Astrocyte of the cerebellum (primary cell): ENCODE data around the gene TBC1D10A.

ENCODE experiments used
- DNase-seq: peaks from one replicate; pipeline ENCODE4 v3.0.0-alpha.2; 2011; ENCODE audit warnings: low read depth
- H3K4me3 ChIP-seq: 2 replicates; pipeline ENCODE4 v1.5.1; 2011; ENCODE audit warnings: mild to moderate bottlenecking, low read depth, low read length, moderate library complexity
- CTCF ChIP-seq: IDR thresholded peaks from 2 replicates; pipeline ENCODE4 v1.5.1; 2012; ENCODE audit warnings: low read length, low read depth, moderate library complexity, mild to moderate bottlenecking; ENCODE audit errors: missing control alignments
- in situ Hi-C: cut with HindIII; loops from 2 replicates; pipeline ENCODE4 v1.10.0; 2017; ENCODE audit warnings: low sequenced_read_pairs

The TBC1D10A gene

GRCh38 chr22:30315962-30316576 is 10.7 kb downstream of the TBC1D10A start:
- no peak for DNase-seq

DNA sequence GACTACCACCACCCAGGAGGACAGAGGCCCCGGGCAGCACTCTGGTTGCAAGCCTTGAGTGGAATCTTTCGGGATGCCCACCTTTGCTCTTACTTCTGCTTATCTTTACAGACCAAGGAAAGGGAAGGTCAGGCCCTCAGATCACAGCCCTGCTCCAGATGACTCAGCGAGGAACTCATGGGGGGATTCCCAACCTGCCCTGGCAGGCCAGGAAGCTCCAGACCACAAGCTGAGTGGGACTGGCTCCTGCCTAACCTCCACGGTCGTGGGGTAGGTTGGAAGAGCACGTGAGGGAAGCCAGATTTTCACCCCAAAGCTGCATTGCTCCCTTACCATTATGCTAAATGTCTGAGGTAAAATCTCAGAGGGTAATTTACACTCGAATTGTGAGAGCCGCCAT is 11.8 kb downstream of the TBC1D10A start:
- no peak for DNase-seq
- in situ Hi-C loops, result no loop called here
- no peak overlapping the region for H3K4me3 ChIP-seq
- no peak for TF ChIP-seq CTCF

More at GRCh38 chr22:30315962-30316576, 10.7 kb downstream of the TBC1D10A start:
- in situ Hi-C loops, result no loop called here
- TF ChIP-seq CTCF, result no peak
- no peak overlapping the region for H3K4me3 ChIP-seq

DNA sequence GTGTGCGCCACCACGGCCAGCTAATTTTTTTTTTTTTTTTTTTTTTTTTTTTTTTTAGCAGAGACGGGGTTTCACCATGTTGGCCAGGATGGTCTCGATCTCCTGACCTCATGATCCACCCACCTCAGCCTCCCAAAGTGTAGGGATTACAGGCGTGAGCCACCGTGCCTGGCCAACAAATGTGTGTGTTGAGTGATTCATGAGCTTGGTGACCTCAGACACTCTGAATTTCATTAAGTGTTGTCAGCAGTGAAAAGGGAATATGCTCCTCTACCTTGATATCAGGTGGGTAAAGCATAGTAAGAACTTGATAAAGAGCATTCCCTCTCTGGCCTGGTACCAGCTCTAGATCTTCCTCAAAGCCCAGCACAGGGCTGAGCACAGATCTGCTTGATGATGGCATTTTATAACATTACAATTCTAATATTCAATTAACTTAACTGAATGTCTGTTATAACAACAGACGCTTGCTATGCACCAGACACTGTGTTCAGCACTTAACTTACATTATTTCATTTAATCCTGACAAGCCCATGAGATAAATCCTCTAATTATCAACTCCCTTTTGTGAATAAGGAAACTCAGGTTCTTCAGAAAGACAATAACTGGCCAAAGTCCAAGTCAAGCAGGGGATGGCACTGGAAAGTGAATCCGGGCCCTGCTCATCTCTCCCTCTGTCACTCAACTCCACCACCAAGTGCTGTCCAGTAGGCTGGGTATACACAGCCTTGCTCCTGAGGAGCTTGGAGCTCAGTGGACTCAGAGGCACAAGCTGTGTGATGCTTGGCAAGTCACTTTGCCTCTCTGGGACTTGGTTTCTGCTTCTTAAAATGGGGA is 13.0 kb downstream of the TBC1D10A start:
- no peak for DNase-seq
- TF ChIP-seq CTCF, result no peak
- H3K4me3 ChIP-seq, result no peak overlapping the region
- in situ Hi-C loops, result no loop called here

DNA sequence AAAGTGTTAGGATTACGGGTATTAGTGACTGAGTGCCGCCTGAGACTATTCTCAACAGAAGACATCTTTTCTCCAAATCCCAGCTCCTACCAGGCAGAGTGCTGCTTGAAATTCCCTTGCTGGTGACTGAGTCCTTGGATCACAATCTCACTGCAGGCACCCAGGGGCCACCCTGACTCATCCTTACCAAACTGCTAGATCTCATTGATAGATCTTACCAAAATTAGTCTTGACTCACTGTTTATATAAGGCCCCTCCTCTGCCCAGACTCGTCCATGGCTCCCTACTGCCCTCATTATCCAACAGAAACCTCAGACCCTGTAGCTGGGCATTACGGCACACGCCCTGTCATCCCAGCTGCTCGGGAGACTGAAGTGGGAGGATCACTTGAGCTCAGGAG is 14.7 kb downstream of the TBC1D10A start:
- no peak overlapping the region for H3K4me3 ChIP-seq
- in situ Hi-C loops, result no loop called here
- no peak for TF ChIP-seq CTCF
- no peak for DNase-seq

DNA sequence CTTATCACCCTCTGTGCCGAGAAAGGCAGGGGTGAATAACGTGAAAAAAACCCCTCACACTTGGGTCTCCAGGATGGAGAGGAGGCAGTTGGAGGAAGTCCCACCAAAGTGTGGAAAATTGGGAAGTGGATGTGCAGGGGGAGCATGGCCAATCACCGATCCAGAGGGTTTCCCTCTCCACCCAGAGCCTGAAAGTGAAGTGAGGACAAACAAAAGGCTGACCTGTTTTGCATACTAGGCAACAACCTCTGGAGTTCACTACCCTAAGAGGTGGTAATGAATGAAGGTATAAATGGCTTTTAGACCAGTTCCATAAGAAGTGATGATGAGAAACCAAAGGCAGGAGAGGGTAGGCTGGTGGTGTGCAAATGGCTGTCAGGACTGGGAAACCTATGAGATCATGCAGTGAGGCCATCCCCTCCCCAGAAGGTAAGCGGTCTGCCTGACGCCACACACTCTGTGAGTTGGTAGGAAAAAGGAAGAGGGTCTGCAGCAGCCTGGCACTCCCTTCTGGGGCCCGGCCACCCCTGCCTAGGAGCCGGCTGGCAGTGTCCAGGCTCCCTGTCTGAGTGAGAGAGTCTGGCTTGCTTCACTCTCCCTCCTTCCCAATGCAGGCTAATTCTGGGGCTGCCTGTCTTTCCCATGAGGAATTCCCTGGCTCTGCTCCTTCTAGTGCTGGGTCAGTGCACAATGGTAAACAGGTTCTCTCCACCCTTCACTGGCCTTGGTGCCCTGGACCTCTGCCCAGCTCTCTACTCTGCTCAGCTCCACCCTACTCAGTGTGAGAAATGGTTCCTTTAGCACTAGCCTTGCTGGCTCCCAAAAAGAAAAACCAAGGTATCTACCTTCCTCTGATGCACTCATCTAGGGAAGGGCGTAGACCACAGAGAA is 15.6 kb downstream of the TBC1D10A start:
- no peak for TF ChIP-seq CTCF
- peak; percentile 50 for DNase-seq
- H3K4me3 ChIP-seq, result no peak overlapping the region
- in situ Hi-C loops, result no loop called here
